Activated CD8-positive, alpha-beta memory T cell treated with anti-CD3 and anti-CD28 coated beads for 4 hours (primary cell): ENCODE results near the gene MINPP1.
"Not testable (repeated sequence)": the region's sequence is repeated elsewhere in the genome, so short reads cannot be mapped to it uniquely, and the experiment has no call there.

Experiments used
- DNase-seq, 2 donors: peaks; one replicate each; pipeline ENCODE4 v3.0.0-alpha.2; 2020; ENCODE audit warnings: low read depth in 2 of 2

MINPP1 gene

GRCh38 chr10:87504640-87505365 lies at the start of gene MINPP1:
Gene MINPP1, plus strand, starts transcription at chr10:87504893. Its CDS starts 23 bp downstream, at chr10:87504916.
- DNase-seq = peak; percentile 62 to 63

DNA sequence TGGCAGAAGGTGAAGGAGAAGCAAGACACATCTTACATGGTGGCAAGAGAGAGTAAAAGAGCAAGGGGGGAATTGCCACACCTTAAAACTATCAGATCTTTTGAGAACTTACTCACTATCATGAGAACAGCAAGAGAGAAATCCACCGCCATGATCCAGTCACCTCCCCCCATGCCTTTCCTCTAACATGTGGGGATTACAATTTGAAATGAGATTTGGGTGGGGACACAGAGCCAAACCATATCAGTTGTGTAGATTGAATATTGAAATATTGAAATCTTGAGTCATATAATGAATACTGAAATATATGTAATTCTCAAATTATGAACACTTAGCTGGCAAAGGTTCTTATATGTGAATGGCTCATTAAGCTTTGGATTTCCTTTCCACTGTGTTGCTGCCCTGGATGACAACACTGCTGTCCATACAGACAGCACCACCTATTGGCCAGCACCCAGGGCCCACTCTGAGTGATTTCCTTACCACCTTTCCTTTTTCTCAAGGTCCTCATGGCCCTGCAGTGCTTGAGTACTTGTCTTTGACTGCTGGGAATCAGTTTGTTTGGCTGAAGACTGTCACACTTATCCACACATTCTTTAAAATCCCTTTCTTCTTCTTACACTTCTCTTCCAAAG lies 48.0 kb upstream of the MINPP1 start:
- not testable (repeated sequence) for DNase-seq

- DNase-seq = not testable (repeated sequence)
These were observed 42.9 kb upstream of the MINPP1 start for GRCh38 chr10:87461751-87462150.

- not testable (repeated sequence) for DNase-seq
These were observed 37.8 kb upstream of the MINPP1 start for GRCh38 chr10:87466849-87467248.

DNA sequence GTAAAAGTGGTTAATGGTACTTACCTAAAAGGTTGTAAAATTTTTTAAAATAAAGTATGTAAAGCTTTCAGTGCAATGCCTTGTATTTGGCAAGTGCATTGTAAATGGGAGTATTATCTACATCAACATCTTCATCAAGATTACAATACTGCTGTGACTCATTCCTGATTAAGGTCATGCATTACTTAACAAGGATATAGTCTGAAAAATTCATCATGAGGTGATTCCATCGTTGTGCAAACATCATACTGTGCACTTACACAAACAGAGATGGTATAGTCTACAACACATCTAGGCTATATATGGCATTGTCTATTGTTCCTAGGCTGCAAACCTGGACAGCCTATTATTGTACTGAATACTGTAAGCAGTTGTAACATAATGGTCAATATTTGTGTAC lies 16.0 kb upstream of the MINPP1 start:
- DNase-seq = not testable (repeated sequence)

DNA sequence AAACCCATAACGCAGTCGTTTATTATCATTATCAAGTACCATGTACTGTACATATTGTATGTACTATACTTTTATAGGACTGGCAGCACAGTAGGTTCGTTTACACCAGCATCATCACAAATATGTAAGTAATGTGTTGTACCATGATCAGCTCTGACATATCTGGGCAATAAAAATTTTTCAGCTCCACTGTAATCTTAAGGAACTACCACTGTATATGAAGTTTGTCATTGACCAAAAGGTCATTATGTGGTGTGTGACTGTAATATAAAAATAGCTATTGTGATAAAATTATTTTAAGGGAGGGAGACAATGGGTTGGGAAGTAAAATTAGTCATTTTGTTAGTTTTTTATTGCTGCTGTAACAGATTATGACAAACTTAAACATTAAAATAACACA lies 14.4 kb upstream of the MINPP1 start:
- DNase-seq = not testable (repeated sequence)

- DNase-seq = not testable (repeated sequence)
These were observed 12.2 kb upstream of the MINPP1 start for GRCh38 chr10:87492450-87492849.

DNA sequence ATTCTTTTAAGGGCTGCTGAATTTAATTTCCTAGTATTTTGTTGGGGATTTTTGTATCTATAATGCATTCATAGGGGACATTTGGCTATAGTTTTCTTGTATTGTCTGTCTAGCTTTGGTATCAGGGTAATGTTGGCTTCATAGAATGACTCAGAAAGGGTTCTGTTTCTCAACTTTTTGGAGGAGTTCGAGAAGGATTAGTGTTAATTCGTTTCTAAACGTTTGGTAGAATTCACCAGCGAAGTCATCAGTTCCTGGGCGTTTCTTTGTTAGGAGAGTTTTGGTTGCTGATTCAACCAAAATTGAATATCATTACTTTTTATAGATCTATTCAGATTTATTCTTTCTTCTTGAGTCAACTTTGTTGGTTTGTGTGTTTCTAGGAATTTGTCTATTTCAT lies 9.2 kb upstream of the MINPP1 start:
- not testable (repeated sequence) for DNase-seq

DNA sequence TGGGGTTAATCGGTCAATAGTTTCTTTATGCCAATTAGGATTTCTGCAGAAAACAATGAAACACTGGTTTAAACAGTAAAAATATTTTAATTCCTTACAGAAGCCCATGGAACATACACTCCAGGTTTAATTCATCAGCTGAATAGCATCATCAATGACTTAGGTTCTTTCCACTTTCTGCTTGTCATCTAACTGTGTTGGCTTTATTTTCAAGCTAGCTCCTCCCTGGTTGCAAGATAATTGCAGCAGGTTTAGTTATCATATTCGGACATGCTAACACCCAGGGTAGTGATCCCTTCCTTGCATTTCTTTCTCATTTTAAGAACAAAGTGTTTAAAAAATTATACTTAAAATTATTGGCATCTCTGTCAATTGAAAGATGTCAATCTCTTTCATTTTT lies 7.3 kb upstream of the MINPP1 start:
- not testable (repeated sequence) for DNase-seq

DNA sequence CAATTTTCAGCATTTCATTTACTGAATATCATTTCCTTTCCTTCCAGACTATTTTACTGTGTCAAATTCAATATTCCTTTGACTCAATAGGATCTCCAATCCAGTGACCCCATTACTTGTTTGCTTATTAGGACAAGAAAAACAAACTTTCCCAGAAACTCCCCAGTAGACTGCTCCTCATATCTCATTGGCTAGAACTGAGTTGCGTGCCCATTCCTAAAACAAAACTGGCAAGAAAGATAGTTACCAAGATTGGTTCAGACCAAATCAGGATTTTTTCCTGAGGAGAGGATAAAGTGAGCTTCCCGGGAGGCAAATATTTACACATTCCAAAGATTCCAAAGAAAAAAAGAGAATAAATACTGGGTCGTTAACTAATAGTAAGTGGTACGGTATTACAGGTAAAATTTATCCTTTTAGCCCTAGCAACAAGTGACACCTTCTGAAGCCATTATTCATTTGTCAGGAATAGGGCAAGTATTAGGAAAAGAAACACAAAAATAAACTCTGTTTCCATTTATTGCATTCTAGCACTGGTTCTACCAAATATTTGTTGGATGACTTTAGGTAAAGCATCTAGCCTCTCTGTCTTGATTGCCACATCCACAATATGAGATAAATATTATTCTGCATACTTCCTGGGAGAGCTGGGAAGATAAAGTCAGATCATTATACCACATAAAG lies 6.4 kb upstream of the MINPP1 start:
- DNase-seq = not testable (repeated sequence)

- no peak for DNase-seq
These were observed 4.0 kb upstream of the MINPP1 start for GRCh38 chr10:87500646-87501048.

GRCh38 chr10:87503401-87503800 lies 1.3 kb upstream of the MINPP1 start:
- no peak for DNase-seq

DNA sequence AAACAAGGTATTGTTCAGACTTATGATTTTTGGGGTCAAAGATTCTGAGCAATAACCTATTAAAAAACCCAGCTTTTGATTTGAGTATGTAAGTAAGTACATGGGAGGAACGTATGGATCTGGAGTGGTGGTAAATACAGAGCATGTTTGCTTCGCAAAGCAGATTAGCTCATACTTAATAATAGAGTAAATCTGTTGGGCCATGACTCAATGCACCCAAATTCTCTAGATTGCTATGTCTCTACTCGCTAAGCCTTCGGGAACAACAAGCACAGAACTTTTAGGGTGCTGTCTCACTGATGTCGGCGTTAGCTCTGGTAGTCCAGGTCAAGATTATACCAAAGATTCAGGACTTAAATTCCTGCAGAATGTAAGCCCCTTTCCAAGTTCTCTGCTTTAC lies 807 bp upstream of the MINPP1 start:
- no peak for DNase-seq

- no peak for DNase-seq
These were observed 420 bp upstream of the MINPP1 start for GRCh38 chr10:87504307-87504639.

GRCh38 chr10:87505366-87506111 lies 846 bp downstream of the MINPP1 start:
- DNase-seq = no peak

GRCh38 chr10:87506956-87507355 lies 2.3 kb downstream of the MINPP1 start:
- DNase-seq = no peak

- no peak for DNase-seq
These were observed 3.3 kb downstream of the MINPP1 start for GRCh38 chr10:87507879-87508483.

DNA sequence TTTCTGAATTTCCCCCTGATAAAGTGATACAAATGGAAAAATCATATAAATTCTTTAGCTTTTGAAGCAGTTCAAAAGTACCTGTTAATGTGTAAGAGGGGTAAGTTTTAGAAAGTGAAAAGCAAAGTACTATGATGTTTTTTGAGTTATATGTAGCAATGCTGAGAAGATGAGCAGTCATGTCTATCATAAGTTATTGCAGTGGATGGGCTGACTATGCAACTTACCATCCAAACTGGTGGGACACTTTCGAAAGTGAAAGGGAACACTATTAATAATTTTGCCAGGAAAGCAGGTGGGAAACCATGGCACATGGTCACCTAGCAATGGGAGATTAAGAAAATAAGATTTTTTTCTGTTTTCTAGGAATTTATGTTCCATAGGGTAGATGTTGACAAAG lies 4.1 kb downstream of the MINPP1 start:
- no peak for DNase-seq

GRCh38 chr10:87510025-87510424 lies 5.3 kb downstream of the MINPP1 start:
- DNase-seq = no peak

GRCh38 chr10:87511526-87511925 lies 6.8 kb downstream of the MINPP1 start:
- no peak for DNase-seq

- no peak for DNase-seq
These were observed 14.2 kb downstream of the MINPP1 start for GRCh38 chr10:87518937-87519336.

- DNase-seq = no peak
These were observed 14.9 kb downstream of the MINPP1 start for GRCh38 chr10:87519582-87519981.
